ENCODE measurements around the gene CCDC92B. TPM values are rescaled to one million over a fixed set of nuclear protein-coding genes. Genes with fewer than 3 reads are reported as not detected.
"Not testable (repeated sequence)": the region's sequence is repeated elsewhere in the genome, so short reads cannot be mapped to it uniquely, and the experiment has no call there.

The CCDC92B gene
- total RNA-seq, 1 donor from 2014 or later = not detected

DNA sequence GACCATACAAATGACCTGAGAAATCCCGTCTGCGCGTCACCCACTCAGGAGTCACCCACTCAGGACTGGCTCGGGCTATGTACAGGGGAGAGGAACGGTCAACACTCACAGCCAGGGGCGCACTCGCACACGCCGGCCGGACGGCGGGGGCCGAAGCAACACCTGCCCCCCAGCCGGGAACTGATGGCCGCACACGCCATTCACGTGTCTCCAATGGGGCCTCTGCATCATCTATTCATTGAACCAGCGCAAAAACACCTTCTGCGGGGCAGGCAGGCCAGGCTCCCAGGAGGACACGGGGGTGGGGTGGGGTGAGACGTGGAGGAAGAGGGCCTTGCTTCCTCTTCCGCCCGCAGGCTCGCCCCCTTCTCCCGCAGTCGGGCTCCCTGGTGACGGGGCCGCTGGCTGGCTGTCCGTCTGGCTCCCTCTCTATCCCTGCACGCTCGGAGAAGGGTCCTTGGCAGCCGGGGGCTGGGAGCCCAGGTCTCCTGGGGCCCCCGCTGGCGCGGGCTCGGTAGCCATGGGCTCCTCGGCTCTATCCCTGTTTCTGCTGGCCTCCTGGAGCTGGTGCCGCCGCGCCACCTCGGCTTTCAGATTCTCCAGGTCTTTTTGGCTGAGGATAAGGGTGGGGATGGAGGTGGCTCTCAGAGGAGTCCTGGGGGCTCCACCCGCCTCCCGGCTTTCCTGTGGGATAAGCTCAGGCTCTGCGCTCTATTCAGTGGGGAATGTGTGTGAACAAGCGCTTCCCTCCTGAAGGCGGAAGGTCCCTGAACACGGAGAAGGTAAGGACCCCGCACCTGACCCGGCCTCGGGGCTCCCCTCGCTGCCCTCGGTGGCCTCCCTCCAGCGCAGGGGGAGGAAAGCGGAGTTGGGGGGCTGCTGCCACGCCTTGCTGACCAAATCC is 59.0 kb downstream of the CCDC92B start:
- DNase-seq (ENCODE audit: low read depth, low spot score) = no peak

DNA sequence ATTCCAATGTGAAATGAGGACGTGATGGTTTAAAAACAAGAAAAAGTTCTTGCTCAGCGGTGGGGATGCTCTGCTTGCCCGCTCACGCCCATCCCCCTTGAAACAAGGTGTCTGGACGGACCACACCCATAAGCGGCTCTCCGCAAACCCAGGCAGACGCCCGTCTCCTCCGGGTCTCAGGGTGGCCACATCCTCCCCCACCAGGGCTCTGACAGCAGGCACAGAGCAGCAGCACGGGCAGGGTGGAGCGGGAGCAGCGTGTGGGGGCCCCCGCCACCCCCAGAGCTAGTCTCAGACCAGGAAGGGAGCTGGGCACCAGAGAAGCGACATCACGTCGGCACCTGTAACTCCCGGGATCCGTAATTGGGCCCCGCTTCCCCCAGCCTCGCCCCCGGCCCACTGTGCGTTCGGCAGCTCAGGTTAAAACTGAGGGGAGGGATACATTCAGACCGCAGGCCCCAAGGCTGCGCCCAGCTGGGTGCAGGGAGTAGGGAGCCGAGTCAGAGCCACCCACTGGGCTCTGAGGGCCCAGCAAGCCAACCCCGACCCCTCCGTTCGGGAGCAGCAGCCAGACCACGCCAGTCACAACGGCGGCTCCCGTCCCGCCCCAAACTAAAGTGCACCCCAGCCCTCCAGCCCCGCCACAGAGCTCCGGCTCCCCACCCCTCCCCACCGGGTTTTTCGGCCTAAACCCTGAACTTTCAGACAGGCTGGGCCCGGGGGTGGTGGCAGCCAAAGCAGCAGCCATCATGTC is 59.9 kb downstream of the CCDC92B start:
- DNase-seq (ENCODE audit: low read depth, low spot score) = no peak

DNA sequence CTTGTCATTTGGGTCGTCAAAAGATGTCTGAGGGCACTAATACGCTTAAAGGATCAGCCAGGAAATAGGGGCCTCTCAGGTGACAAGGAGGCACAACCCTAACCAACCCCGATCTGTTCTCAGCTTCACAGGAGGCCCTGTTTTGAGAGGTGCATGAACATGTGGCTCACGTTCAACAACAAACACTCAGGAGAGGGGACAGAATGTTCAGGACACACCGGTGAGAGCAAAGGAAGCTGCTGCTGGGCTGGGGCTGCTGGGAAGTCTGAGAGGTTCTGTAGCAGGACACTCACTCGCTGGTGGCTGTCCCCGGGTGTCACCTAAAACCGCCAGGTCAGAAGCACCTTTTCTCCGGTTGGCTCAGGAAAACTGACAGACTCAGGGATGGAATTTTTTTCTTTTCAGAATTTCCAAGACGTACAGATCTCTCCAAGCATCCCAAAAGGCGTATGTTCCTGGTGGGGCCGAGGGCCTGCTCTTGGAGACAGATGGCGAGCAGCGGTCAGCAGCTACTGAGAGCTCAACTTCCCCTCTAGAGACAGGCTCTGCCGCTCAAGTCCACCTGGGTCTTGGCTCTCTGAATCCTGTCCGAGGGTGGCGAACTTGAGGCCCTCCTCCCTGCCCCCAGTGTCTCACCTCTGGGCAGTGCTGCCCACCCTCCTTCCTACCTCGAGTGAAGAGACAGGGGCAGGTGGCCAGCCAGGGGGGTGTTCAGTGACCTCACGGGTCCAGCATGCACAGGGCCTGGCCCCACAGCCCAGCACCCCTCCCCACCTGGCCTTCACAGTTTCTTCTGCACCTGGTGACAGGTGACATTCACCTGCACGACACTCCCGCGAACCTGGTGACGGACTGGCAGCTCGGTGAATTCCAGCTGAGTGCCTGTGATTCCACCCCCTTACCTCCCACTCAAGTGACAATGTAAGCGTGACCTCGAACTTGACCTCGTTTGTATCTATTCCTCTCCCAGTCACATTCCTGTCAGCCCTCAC is 60.8 kb downstream of the CCDC92B start:
- no peak for DNase-seq (ENCODE audit: low read depth, low spot score)

DNA sequence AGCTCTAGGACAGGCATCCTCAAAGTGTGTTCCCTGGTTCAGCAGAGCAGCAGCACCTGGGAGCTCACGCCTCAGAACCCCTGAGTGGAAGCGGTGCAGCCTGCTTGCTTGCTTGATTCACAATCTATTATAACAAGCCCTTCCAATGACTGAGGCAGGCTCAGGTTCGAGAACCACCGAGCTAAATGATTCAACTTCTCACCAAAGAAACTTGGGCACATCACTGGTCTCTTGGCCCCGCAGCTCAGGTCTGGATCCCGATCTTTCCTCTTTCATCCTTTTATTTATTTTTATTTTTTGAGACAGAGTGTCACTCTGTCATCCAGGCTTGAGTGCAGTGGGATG is 62.4 kb downstream of the CCDC92B start:
- no peak for DNase-seq (ENCODE audit: low read depth, low spot score)

DNA sequence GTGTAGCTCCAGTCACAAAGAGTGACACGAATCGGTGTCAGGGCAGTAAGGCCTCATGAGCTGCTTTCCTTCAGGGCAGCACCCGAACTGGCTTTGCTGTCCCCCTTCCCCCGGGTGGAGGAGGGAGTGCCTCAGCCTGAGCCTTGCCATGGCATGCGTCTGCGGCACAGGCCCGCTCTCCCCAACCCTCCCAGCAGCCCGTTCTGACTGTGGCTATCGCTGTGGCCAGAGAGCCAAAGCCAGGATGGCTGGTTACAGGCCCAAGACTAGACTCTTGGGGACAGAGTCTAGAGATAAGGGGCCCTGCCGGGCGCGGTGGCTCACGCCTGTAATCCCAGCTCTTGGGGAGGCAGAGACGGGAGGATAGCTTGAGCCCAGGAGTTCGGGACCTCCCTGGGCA is 63.8 kb downstream of the CCDC92B start:
- DNase-seq (ENCODE audit: low read depth, low spot score) = no peak

DNA sequence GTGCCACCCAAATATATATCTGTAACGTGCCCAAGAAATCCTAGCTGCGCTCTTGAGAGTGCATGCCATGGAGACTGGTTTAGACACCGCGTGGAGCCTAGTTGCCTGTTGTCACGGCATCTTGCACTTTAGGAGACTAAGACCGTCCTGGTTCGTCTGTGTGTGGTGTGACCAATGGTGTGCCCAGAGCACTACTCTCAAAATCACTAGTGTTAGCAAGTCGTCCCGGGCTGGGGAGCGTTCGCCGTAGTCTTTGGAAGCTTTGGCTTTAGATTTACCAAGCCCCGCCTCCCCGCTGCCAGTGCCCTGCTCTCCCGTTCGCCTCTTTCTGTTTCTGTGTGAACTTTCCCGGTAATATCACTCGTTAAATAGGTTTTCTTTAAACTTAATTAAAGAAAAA is 64.9 kb downstream of the CCDC92B start:
- no peak for DNase-seq (ENCODE audit: low read depth, low spot score)

DNA sequence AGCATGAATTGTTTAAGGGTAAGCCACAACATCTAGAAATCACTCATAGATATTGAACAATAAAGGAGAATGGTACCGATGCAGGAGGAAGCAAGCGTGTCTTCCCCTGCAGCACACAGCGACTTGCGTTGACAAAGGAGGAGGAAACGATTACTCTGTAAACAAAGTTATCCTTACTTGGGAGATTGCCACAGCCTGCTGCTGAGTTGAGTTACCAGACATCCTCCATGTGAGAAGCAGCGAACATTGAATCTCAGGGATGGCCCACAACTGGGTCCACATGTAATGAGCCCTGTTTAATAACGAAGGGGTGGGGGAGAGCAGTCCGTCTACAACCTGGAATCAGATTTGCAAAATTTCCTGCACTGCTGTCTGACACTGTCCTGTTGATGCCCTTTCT is 65.5 kb downstream of the CCDC92B start:
- no peak for DNase-seq (ENCODE audit: low read depth, low spot score)

DNA sequence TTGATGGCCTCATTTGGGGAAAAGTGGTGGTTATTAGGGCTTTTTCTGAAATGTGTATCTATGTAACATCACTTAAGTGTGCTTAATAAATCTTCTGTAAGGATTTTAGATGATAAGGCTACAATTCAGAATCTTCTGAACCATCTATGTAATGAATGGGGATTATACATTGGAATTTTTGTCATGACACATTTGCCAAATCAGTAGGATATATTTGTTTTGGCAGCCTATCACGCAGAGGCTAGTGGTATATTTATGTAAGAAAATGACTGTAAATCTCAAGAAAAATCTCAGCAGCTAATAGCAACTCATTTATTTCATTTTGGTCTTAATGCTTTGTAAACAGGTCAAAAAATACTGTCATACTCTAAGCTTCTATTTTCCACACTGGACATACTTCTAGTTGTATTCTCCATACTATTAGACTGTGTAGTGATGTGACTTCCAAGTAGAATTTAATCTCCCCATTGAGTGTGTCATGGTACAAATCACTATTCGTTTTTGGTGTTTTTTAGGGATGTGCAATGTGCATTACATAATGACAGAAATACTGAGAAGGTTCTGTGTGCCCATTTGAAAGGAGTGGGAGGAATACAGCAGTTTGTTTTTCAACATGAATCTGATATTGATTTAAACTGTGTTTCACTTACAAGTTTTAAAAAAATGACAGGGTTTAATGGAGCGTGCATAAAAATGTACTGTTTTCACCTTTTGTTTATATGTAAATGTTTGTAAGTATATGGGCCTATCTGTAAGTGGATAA is 67.1 kb downstream of the CCDC92B start:
- DNase-seq (ENCODE audit: low read depth, low spot score) = no peak

DNA sequence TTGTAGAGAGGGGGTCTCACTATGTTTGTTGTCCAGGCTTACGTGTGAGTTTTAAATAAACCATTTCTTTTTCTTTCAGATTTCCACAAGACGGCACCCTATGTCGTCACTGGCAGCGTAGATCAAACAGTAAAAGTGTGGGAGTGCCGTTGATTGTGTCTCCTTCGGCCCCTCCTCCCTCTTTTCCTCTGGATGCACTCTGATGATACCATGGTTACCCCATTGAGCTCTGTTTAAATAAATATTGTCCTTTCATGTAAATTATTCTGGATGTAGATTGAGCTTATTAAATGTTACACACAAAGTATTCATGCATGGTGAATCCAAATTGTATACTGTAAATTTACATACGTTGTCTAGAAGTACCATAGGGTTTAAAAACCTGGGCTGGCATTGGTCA is 67.8 kb downstream of the CCDC92B start:
- no peak for DNase-seq (ENCODE audit: low read depth, low spot score)

DNA sequence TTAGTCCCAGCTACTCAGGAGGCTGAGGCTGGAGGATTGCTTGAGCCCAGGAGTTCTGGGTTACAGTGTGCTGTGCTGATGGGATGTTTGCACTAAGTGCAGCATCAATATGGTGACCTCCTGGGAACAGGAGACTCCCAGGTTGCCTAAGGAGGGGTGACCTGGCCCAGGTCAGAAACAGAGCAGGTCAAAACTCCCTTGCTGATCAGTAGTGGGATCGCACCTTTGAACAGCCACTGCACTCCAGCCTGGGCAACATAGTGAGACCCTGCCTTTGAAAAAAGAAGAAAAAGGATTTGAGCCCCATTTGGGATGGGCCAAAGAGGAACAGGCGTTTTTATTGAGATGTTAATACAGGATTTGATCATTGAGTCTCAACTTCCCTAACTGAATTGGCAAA is 68.5 kb downstream of the CCDC92B start:
- DNase-seq (ENCODE audit: low read depth, low spot score) = no peak

DNA sequence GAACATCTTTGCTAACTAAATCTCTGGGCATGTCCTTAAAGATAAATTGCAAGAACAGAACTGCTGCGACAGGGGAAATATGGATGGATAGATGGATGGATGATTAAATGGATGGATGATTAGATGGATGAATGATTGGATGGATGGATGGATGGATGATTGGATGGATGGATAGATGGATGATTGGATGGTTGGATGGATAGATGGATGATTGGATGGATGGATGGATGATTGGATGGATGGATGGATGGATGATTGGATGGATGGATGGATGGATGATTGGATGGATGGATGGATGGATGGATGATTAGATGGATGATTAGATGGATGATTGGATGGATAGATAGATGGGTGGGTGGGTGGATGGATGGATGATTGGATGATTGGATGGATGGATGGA is 70.2 kb downstream of the CCDC92B start:
- not testable (repeated sequence) for DNase-seq (ENCODE audit: low read depth, low spot score)

Other genes starting within 250 kb of the CCDC92B start
- 12.7 and 18.1 TPM in 2 replicates for gene METTL16, start 237.8 kb downstream of the CCDC92B start, total RNA-seq
- gene PAFAH1B1, start 156.0 kb downstream of the CCDC92B start, total RNA-seq = 78.7 and 116 TPM in 2 replicates
- 69.9 and 71.6 TPM in 2 replicates for gene CLUH, start 37.9 kb downstream of the CCDC92B start, total RNA-seq
- gene RAP1GAP2, start 46.8 kb upstream of the CCDC92B start, total RNA-seq = 6.1 and 7.5 TPM in 2 replicates

Data from pulmonary artery endothelial cell (primary cell).